Hepatocyte (in vitro differentiated cells): Measurements from ENCODE around the gene UNC5A.

Experiments
- EZH2 ChIP-seq: fragments of 200-600 bp; sonication (generic); IDR thresholded peaks from 2 replicates; pipeline ENCODE4 v1.6.1; 2016; ENCODE audit warnings: antibody characterized with exemption, mild to moderate bottlenecking, borderline replicate concordance
- EZH2phosphoT487 ChIP-seq: fragments of 200-600 bp; sonication (generic); IDR thresholded peaks from one replicate; pipeline ENCODE4 v1.6.1; 2018; ENCODE audit warnings: antibody characterized with exemption, mild to moderate bottlenecking, low read depth, moderate library complexity; ENCODE audit not compliant: unreplicated experiment, severe bottlenecking
- TF ChIP-seq, protein P1 (sequence below): fragments of 200-600 bp; sonication (generic); IDR thresholded peaks from 2 replicates; pipeline ENCODE4 v1.5.1; 2016; ENCODE audit warnings: antibody characterized with exemption, mild to moderate bottlenecking; ENCODE audit not compliant: poor library complexity

- TF ChIP-seq, protein P1, sequence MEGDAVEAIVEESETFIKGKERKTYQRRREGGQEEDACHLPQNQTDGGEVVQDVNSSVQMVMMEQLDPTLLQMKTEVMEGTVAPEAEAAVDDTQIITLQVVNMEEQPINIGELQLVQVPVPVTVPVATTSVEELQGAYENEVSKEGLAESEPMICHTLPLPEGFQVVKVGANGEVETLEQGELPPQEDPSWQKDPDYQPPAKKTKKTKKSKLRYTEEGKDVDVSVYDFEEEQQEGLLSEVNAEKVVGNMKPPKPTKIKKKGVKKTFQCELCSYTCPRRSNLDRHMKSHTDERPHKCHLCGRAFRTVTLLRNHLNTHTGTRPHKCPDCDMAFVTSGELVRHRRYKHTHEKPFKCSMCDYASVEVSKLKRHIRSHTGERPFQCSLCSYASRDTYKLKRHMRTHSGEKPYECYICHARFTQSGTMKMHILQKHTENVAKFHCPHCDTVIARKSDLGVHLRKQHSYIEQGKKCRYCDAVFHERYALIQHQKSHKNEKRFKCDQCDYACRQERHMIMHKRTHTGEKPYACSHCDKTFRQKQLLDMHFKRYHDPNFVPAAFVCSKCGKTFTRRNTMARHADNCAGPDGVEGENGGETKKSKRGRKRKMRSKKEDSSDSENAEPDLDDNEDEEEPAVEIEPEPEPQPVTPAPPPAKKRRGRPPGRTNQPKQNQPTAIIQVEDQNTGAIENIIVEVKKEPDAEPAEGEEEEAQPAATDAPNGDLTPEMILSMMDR = no peak
- no peak for TF ChIP-seq EZH2phosphoT487
- TF ChIP-seq EZH2 = no peak
Measured at GRCh38 chr5:176856746-176857145, 46.4 kb downstream of the UNC5A start.
